ENCODE measurements around the gene MAPK9.
"Not testable (repeated sequence)": the region's sequence is repeated elsewhere in the genome, so short reads cannot be mapped to it uniquely, and the experiment has no call there.

MAPK9 gene

DNA sequence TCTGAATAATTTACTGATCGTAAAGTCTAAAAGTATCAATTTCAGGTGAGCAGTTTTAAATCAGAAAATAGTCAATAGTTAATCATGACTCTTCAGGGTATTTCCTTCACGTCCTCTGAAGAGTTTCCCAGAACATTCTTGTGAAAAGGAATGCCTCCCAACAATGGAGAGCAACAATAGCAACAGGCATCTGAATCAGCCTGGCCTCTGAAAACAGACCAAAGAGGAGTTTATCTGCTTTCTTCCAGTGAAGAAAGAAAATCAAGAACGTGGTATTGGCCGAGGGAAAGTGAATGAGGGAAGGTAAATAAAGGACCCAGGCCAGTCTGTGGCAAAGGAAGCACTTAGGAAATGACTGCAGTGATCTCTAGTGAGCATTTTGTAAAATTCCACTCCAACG lies 56.8 kb downstream of the MAPK9 start:
- no peak for DNase-seq (ENCODE audit: low read depth, low spot score)

DNA sequence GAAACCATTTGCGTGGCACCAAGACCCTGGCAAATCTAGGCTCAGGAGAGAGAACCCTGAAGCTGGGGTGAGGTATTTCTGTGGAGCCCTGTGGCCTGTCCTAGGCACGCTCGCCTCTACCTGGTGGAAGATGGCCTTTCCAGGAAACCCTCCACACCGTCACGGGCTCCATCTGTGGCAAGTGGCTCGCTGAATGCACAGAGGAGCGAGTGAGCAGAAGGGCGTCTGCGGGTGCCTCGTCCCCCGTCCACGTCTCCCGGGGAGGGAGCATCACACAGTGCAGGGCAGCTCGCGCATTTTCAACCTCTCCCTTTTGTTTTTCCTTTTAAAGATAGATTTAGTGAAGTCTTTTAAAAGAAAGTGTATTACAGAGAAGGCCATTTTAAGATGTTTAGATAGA lies 57.6 kb downstream of the MAPK9 start:
- DNase-seq (ENCODE audit: low read depth, low spot score): no peak

DNA sequence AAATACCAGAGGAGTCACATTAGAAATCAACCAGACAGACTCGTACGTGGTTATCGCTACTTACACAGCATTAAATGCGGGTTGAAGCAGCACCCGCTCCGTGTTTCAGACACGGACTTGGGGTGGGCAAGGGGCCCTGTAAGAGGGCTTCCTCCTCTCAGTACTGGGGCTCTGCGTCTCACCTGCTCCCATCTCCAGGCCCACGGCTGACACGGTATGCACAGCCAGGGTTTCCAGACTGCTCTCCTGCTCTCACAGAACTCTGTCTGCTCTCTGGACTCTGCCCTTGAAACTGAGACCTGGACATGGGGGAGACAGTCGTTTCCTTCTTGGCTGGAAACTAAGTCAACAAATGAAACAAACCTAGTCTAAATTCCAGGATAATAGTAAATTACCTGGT lies 58.2 kb downstream of the MAPK9 start:
- no peak for DNase-seq (ENCODE audit: low read depth, low spot score)

DNA sequence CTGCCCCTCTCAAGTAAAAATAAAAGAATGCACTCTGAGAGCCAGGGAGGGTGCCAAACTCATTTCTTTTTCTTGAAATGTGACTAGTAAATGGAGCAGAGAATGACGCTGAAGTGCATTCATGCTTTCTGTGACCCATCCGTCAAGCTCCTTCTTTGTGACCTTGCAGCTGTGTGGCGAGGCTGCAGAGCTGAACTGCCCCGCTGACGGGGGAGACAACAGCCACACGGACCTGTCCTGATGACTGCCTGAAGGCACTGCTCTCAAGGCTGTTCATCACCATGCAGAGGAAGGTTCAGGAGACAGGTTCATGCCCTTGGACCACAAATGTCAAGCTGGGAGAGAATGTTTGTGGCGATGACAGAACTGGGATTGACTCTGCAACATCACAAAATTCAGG lies 61.9 kb downstream of the MAPK9 start:
- DNase-seq (ENCODE audit: low read depth, low spot score): no peak

DNA sequence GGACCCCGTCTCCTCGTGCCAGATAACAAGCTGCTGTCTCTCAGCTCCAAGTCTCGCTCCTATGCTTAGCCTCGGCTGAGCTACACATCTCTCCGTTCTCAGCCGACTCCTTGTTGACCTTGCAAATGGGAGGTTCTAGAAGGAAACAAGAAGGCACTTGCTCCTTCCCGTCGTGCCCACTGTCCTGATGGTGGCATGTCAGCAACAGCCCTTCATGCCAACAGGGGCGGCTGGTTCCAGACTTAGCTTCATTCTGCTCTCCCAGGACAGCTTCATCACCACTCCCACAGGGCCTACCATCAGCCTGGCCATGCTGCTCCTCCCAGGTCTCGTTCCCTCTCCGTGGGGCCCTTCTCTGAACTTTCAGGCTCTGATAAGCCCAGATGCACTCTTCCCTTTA lies 69.8 kb downstream of the MAPK9 start:
- DNase-seq (ENCODE audit: low read depth, low spot score): no peak

DNA sequence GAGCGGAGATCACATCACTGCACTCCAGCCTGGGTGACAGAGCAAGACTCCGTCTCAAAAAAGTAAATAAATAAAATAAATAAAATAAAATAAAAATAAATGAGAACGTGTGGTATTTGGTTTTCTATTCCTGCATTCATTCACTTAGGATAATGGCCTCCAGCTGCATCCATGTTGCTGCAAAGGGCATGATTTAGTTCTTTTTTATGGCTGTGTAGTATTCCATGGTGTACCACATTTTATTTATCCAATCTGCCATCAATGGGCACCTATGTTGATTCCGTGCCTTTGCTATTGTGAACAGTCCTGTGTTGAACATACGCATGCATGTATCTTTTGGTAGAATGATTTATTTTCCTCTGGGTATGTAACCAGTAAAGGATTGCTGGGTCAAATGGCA lies 74.1 kb downstream of the MAPK9 start:
- no peak for DNase-seq (ENCODE audit: low read depth, low spot score)

DNA sequence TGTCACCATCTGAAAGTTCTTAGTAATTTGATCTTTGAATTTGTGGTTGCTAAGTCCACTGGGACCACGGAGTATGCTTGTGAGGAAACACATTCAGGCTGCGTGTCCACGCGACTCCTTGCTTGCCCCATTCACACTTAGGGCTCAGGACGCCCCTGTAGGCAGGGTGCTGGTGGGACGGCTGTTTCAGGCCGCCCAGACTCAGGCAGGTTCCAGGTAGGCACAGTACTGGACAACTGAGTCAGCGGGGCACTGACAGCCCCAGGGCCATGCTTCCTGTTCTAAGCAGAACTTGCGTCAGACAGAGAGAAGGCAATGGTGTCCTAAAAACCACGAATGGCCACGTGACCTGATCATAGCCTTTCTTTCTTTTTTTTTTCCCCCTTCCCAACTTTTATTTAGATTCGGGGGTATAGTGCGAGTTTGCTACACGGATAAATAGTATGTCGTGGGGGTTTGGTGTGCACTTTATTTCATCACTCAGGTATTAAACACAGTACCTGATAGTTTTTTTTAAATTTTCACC lies 75.2 kb downstream of the MAPK9 start:
- no peak for DNase-seq (ENCODE audit: low read depth, low spot score)

DNA sequence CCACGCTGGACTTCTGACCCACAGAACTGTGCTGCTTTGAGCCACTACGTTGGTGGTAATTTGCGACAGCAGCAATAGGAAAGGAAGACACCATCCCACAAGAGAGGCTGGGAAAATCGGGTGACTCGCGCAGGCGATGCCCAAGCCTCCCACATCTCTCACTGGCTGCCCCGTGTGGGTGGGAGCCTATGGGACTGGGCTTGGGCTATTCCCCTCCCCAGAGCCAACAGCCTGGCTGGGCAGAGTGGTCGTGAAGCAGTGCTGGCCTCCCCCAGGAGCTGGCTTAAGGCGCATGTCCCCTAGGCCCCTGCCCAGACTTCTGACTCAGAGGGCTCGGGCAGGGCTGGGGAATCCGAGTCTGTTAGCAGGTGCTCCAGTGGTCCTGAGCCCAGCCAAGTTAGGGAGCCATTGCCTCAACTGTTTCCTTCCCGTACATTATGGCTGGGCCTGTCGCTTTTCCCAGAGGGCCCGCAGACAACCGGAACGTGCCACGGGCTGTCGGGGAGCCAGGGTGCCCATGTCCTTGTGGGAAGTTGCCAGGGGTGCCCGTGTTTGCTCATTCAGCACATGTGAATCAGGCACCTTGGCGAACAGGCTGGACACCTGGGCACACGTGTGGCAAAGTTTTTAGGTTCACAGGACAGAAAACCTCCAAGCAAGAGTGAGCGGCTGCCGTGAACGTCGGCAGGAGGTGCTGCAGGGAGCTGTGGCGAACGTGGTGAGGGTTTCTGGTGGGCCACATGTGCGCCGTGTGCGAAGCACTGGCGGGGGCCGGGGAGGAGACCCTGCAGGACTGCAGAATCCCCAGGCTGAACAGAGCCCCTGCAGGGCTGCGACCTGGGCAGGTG lies 75.9 kb downstream of the MAPK9 start:
- DNase-seq (ENCODE audit: low read depth, low spot score): no peak

DNA sequence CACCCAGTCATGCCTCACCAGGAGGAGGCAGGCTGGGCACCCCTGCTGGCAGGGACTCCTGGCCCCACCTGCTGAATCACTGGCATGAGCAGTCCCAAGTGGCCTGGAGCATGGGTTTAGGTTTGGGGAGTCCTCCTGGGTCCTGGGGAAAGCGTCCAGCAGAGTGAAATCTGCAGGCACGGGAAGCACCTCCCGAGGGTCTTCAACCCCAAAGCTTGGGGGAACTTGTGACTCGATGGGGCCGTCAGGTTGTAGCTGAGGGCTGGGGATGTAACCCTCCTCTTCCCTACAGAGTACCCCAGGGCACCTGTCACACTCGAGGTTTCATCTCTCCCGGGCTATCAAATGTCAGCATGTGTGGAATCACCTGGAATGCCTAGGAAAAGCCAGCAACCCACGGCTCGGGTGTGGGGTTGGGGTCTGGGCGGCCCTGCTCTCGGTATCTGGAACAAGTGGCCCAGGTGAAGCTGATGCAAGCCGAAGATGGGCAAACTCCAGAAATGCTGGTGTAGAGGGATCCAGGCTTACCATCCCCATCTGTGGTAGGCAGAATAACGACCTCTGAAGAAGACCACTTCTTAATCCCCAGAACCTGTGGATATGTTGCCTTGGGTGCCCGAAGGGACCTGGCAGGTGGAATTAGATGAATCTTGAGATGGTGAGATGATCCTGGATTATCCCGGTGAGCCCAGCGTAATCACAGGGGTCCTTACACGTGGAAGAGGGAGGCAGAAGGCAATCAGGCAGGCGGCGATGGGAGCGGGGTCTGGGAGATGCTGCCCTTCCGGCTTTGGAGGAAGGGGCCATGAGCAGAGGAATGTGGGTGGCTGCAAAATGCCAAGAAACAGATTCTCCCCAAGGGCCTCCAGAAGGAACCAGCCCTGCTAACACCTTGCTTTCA lies 76.8 kb downstream of the MAPK9 start:
- no peak for DNase-seq (ENCODE audit: low read depth, low spot score)

DNA sequence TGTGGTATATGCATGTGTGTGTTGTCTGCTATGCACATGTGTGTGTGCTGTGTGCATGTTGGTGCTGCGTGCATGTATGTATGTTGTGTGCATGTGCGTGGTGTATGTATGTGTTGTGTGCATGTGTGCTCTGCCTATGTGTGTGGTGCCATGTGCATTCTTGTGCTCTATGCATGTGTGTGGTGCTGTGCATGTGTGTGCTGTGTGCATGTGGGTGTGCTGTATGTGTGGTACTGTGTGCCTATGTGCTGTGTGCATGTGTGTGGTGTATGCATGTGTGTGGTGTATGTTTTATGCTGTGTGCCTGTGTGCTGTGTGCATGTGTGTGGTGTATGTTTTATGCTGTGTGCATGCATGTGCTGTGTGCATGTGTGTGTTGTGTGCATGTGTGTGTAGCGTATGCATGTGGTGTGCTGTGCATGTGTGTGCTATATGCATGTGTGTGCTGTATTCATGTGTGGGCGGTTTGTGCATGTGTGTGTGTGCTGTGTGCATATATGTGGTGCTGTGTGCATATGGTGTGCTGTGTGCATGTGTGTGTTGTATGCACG lies 78.2 kb downstream of the MAPK9 start:
- DNase-seq (ENCODE audit: low read depth, low spot score): no peak

DNA sequence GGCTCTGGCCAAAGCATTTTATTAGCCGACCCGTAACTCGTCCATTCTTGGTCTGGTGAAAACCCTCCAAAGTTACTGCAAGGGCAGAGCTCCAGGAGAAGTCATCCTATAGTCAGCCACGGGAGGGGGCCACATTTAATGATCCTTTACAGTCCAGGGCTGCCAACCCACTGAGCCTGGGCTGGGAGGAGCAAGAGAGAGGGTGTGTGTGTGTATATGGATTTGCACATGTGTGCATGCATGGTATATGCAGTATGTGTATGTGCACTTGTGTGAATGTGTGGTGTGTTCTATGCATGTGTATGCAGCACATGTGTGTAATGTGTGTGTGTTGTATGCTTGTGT lies 78.7 kb downstream of the MAPK9 start:
- no peak for DNase-seq (ENCODE audit: low read depth, low spot score)

DNA sequence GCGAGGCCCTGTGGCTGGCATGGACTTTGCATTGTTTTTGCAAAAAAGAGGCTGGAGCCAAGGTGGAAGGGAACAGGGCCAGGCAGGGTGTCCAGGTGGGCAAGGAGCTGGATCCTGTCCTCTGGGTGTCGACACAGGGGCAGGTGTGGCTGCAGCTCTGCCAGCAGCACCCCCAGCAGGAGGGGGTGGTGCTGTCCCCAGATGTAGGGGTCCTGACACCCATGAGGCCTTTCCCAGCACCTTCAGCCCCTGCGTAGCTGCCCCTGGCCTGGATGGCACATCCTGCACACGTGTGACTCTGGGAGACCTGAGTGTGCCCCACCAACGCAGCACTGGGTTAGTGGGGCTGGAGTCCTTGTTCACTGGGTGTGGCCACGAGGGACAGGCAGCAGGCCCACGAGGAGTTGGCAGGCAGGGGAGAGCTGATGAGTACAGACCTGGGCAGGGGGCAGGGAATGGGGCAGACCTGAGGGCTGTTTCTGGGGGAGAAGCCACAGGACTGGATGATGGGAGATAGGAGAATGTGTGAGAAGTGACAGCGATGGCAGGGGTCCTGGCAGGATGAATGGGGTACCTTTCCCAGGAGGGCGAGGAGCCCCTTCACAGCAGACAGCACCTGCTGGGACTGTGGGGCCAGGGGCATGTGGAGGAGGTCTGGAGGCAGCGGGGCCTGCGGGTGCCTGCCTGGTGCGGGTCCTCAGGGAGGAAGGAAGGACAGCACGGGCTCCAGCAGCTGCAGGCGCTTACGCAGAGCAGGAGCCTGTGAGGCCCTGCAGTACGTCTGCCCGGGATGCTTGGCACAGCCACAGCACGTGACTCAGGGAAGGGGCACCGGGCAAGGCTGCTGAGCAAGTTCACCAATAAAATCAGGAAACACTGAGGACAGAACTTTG lies 79.3 kb downstream of the MAPK9 start:
- no peak for DNase-seq (ENCODE audit: low read depth, low spot score)

DNA sequence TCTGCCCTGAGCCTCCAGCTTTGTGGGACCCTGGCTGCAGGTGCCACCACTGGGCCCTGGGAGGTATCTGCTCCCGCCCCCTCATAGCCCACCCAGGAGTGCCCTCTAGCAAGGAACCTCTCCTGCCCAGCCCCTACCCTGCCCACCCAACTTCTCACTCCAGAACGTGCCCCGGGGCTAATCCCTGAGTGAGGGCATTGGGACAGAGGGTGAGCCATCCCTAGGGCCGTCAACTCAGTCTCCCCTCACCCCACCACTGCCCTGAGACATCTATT lies 80.2 kb downstream of the MAPK9 start:
- DNase-seq (ENCODE audit: low read depth, low spot score): no peak

DNA sequence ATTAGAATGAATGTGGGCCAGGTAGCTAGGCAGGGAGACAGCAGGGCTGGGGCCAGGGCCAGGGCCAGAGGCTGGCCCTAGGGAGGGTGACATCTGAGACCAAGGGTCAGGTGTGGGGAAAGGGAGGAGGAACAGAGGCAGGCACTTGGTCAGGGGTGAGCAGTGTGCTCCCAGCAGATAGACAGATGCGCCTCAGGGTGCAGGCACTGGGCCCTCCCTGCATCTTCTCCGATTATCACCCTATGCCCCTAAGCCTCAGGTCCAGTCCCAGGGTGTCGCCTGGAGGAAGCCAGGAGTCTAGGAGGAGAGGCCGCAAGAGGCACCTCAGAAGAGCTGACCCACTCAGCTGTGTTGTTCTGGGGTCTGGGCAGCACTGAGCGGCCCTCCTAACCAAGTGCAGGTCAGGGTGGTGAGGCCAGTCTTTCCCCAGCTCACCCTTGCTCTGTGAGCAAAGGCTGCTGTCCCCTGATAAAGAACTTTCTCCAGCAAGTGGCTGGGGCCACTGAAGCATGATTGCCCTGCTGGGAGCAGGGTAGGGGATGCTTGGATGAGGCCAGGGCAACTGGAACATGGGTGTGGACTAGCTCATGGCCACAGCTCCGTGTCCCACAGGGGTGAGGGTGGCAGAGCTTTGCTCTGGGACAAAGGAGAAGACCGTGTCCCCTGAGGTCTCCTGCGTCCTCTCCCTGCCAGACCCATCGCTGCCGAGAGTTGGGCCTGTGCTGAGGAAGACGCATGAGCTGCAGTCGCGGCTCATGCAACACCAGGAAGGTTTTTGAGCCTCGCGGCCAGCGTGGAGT lies 80.7 kb downstream of the MAPK9 start:
- no peak for DNase-seq (ENCODE audit: low read depth, low spot score)

DNA sequence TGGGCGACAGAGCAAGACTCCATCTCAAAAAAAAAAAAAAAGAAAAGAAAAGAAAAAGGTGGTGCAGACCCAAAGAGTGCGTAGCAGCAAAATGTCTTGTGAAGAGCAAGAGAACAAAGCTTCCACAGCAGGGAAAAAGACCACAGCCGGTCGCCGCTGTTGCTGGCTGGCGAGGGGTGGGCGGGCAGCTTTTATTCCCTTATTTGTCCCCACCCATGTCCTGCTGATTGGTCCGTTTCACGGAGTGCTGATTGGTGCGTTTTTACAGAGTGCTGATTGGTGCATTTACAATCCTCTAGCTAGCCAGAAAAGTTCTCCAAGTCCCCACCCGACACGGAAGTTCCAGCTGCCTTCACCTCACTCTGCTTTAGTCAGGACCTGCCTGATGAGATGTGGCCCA lies 81.8 kb downstream of the MAPK9 start:
- not testable (repeated sequence) for DNase-seq (ENCODE audit: low read depth, low spot score)

DNA sequence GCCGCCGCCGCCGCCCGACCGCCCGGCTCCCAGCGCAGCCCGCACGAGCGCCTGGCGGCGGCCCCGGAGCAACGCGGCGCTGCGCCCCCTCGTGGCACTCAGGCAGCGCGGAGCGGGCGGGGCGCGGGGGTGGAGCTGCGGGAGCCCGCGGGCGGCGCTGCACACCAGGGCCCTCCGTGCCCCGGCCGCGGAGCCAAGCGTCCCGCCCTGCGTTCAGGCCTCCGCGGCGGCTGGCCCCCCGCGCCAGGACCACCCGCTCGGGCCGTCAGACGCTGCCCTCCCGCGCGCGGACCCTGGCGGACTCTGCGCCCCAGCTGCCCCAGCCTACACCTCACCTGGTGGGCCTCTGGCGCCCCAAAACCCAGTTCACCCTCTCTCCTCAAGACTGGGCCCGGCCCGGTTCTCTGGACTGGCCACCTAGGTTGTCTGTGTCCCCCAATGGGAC lies 82.7 kb downstream of the MAPK9 start, which contains the start of gene RASGEF1C:
RASGEF1C (minus strand) TSS at position 75 of the 445 bp plus-strand sequence. CDS start 71,159 bp downstream, outside the sequence.
- DNase-seq (ENCODE audit: low read depth, low spot score): no peak

DNA sequence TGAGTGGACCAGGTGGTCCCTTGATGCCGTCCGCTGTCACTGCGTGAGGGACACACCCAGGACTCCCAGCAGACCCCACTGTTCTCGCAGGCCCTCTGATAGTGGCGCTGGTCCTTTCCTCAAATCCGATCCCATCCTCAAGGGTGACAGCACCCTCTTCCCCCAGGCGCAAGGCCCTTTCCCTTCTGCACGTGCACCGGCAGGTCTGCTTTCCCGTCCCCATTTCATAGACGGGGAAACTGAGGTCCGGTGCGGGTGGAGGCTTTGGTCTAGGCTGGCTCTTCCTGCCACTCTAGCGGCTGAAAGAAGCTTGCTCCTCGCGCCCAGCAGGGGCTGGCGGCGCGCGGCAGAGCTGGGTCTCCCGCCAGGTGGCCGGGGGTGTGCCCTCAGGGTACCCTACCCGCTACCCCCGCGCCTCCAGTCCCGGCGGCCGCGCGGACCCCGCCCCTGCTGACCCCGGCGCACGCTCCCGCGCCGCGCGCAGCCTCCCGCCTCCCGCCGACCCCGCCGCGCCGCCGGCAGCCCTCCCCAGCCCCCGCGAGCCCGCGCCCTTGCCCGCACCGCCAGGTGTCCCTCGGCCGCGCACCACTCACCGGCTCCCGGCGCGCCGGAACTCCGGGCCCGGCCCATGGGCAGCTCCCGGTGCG lies 83.3 kb downstream of the MAPK9 start:
- DNase-seq (ENCODE audit: low read depth, low spot score): no peak

DNA sequence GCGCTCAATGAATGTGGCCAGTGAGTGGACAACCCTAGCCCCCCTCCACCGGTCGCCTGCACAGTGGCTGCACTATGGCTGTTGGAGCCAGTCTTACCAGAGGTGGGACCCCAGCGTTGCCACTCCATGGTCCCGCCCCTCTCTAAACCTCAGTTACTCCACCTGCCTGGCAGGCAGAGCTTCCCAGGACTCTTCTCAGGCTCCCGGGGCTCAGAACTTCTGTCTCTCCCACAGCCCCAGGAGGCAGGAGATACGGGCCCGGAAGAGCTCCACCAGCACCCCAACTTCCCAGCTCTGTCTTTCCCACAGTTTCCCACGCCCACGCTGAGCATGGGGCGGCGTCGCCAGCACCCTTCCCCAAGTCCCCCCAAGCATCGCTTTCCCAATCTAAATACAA lies 83.8 kb downstream of the MAPK9 start:
- no peak for DNase-seq (ENCODE audit: low read depth, low spot score)

DNA sequence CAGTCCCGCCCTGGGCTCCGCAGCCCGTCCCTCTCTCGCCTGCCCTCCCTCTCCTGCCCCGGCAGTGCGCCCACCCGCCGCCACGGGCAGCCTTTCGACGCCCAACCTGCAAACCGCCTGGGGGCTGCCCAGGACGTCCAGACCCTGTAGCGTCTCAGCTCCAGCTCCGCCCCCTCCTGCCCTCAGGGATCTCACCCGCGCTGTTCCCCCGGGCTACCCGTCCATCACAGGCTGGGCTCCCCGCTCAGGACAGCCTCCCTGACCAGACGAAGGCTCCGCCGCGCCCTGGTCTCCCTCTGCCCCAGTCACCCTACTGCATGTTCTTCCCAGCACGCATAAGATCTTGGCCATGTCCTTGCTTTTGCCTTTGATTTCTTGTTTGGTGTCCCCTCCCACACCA lies 84.3 kb downstream of the MAPK9 start:
- DNase-seq (ENCODE audit: low read depth, low spot score): no peak

DNA sequence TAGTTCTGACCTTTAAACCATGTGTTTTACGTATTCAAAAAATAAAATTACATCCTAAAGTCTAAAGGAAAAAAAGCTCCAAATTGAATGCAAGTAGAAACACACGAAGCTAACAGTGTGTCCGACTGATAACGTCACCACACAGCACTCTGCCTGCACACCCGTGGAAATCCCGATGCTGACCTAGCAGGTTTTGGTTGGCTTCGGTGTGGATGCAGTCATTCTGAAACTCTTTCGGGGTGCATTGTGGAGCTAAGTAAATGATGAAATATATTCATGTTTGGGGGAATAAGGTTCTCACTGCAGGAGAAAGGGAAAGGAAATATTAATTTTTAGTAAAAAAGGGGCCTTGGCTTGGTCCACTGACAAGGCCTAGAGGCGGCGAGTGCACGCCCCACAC lies 84.9 kb downstream of the MAPK9 start:
- DNase-seq (ENCODE audit: low read depth, low spot score): no peak
